ENCODE measurements around the gene GUCD1. TPM values are rescaled to one million over a fixed set of nuclear protein-coding genes. Genes with fewer than 3 reads are reported as not detected.

GUCD1 gene
- total and polyA plus RNA-seq, 2 of the 13 experiments (the other 11 are each of a cell fraction or from before 2014, with no cell fraction given): 128 to 245 TPM

DNA sequence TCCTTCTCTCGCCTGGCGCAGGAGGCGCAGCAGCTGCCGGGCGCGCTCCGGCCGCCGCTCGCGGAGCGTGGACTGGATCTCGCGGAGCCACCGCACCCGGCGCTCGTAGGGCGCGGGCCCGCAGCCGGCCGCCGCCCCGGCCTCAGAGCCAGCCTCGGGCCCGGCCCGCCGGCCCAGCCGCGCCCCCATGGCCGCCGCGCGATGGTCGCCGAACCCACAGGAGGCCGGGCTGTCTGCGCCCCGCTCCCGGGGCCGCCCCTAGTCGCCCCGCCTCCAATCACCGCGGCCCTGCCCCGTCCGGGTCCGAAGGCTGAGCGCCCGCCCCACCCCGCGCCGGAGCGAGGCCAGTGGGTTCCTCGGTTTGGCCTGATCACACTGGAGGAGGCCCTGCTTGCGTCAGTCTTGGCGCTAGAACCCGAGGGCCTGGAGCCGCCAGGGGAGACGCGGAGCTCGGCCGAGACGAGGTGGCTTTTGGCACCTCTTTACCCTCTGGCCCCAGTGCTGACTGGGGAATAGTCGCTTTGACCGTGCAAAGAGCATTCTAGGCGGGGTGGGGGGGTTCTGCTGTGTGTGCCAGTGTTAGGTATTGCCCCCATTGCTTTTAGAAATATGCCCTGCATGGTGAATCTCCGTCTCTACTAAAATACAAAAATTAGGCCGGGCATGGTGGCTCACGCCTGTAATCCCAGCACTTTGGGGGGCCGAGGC is 38.1 kb upstream of the GUCD1 start, which contains the start of gene LRRC75B (continued):
- TF ChIP-seq, protein P1, sequence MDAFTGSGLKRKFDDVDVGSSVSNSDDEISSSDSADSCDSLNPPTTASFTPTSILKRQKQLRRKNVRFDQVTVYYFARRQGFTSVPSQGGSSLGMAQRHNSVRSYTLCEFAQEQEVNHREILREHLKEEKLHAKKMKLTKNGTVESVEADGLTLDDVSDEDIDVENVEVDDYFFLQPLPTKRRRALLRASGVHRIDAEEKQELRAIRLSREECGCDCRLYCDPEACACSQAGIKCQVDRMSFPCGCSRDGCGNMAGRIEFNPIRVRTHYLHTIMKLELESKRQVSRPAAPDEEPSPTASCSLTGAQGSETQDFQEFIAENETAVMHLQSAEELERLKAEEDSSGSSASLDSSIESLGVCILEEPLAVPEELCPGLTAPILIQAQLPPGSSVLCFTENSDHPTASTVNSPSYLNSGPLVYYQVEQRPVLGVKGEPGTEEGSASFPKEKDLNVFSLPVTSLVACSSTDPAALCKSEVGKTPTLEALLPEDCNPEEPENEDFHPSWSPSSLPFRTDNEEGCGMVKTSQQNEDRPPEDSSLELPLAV (CRISPR knock-in tag; conservative IDR thresholded peaks at IDR 0.05; ENCODE audit: low read depth): 0 out of 2 replicates have a peak, but pooled peaks have one; percentile 58
- peak; percentile 49 for TF ChIP-seq RAD21 (CRISPR knock-in tag; IDR thresholded peaks at IDR 0.05)
- TF ChIP-seq ZNF891 (CRISPR knock-in tag; IDR thresholded peaks at IDR 0.05): no peak; the same call in 1 of the 2 replicates
- TF ChIP-seq ZMYM2 (CRISPR knock-in tag; IDR thresholded peaks at IDR 0.05): 0 out of 2 replicates have a peak, but pooled peaks have one; percentile 35
- TF ChIP-seq, protein P2, sequence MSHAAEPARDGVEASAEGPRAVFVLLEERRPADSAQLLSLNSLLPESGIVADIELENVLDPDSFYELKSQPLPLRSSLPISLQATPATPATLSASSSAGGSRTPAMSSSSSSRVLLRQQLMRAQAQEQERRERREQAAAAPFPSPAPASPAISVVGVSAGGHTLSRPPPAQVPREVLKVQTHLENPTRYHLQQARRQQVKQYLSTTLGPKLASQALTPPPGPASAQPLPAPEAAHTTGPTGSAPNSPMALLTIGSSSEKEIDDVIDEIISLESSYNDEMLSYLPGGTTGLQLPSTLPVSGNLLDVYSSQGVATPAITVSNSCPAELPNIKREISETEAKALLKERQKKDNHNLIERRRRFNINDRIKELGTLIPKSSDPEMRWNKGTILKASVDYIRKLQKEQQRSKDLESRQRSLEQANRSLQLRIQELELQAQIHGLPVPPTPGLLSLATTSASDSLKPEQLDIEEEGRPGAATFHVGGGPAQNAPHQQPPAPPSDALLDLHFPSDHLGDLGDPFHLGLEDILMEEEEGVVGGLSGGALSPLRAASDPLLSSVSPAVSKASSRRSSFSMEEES (CRISPR knock-in tag; IDR thresholded peaks at IDR 0.05): 0 out of 2 replicates have a peak, but pooled peaks have one; percentile 28
- TF ChIP-seq, protein P3, sequence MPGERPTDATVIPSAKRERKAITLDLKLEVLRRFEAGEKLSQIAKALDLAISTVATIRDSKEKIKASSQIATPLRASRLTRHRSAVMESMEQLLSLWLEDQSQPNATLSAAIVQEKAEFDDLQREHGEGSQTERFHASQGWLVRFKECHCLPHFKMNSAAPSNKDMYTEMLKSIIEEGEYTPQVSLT (CRISPR knock-in tag; IDR thresholded peaks at IDR 0.05; ENCODE audit: borderline replicate concordance, low read depth): no peak
- TF ChIP-seq, protein P4, sequence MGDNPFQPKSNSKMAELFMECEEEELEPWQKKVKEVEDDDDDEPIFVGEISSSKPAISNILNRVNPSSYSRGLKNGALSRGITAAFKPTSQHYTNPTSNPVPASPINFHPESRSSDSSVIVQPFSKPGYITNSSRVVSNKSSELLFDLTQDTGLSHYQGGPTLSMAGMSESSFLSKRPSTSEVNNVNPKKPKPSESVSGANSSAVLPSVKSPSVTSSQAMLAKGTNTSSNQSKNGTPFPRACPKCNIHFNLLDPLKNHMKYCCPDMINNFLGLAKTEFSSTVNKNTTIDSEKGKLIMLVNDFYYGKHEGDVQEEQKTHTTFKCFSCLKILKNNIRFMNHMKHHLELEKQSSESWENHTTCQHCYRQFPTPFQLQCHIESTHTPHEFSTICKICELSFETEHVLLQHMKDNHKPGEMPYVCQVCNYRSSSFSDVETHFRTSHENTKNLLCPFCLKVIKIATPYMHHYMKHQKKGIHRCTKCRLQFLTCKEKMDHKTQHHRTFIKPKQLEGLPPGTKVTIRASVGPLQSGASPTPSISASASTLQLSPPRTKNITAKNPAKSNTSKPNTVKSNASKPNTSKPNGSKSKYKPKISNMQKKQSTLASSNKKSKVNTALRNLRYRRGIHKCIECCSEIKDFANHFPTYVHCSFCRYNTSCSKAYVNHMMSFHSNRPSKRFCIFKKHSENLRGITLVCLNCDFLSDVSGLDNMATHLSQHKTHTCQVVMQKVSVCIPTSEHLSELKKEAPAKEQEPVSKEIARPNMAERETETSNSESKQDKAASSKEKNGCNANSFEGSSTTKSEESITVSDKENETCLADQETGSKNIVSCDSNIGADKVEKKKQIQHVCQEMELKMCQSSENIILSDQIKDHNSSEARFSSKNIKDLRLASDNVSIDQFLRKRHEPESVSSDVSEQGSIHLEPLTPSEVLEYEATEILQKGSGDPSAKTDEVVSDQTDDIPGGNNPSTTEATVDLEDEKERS (CRISPR knock-in tag; IDR thresholded peaks at IDR 0.05): 0 out of 2 replicates have a peak, but pooled peaks have one; percentile 20
- peak; percentile 48; the same call in 1 of the 2 replicates for TF ChIP-seq GATAD1 (CRISPR knock-in tag; IDR thresholded peaks at IDR 0.05)
